GM23248 (cell line): ENCODE data around the gene FER.
"Not testable (repeated sequence)": the region's sequence is repeated elsewhere in the genome, so short reads cannot be mapped to it uniquely, and the experiment has no call there.

Source experiments
- EZH2 ChIP-seq: fragments of 200-600 bp; sonication (generic); IDR thresholded peaks from 2 replicates; pipeline ENCODE4 v1.6.1; 2018; ENCODE audit warnings: antibody characterized with exemption, mild to moderate bottlenecking; ENCODE audit not compliant: insufficient read depth, poor library complexity, severe bottlenecking
- EZH2phosphoT487 ChIP-seq: fragments of 200-600 bp; sonication (generic); IDR thresholded peaks from 2 replicates; pipeline ENCODE4 v1.6.1; 2018; ENCODE audit warnings: antibody characterized with exemption, moderate library complexity, mild to moderate bottlenecking, low read depth; ENCODE audit not compliant: insufficient read depth

GRCh38 chr5:108784577-108784976, 36.9 kb downstream of the FER start:
- TF ChIP-seq EZH2, EZH2phosphoT487: not testable (repeated sequence)
